RPMI7951 (cell line): ENCODE measurements around the gene GLT8D2. TPM values are rescaled to one million over a fixed set of nuclear protein-coding genes. Genes with fewer than 3 reads are reported as not detected.

Experiments
- DNase-seq: peaks from one replicate; pipeline ENCODE4 v3.0.0-alpha.2; 2012; ENCODE audit warnings: low read depth
- total RNA-seq: library from RNA; depleted of rRNA; stranded (reverse); fragments of >200 nt; shearing (Covaris generic); gene quantifications from 2 replicates; pipeline ENCODE4 v1.2.3, GENCODE V29; 2014; rRNA removed

GLT8D2 gene, protein sequence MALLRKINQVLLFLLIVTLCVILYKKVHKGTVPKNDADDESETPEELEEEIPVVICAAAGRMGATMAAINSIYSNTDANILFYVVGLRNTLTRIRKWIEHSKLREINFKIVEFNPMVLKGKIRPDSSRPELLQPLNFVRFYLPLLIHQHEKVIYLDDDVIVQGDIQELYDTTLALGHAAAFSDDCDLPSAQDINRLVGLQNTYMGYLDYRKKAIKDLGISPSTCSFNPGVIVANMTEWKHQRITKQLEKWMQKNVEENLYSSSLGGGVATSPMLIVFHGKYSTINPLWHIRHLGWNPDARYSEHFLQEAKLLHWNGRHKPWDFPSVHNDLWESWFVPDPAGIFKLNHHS
- 10.4 and 14.8 TPM in 2 replicates for total RNA-seq

DNA sequence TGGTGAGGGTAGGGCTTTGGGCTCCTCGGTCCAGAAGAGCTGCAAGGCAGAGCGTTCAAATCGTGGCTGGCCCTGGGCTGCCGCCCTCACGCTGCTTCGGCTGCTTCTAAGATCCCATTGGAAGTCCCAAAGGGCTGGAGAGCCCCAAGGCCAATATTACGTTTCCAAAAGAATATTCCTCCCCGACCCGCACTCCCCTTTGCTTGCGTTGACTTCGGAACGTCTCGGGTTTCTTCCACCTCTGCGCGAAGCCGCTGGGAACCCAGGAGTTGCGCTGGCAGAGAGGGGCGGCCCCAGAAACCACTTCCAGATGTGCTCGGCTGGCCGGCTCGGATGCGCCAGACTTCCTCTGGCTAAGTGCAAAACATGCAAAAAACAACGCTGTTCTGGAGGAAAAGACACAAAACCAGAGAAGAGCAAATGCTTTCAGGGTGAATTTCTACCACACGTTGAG lies at the start of gene GLT8D2:
TSS of gene GLT8D2 (minus strand) at position 285 of the 454 bp plus-strand sequence. CDS start 30,539 bp downstream, outside the sequence.
- DNase-seq: peak; percentile 83

GRCh38 chr12:104097954-104098353 lies 48.0 kb upstream of the GLT8D2 start:
- no peak for DNase-seq

DNA sequence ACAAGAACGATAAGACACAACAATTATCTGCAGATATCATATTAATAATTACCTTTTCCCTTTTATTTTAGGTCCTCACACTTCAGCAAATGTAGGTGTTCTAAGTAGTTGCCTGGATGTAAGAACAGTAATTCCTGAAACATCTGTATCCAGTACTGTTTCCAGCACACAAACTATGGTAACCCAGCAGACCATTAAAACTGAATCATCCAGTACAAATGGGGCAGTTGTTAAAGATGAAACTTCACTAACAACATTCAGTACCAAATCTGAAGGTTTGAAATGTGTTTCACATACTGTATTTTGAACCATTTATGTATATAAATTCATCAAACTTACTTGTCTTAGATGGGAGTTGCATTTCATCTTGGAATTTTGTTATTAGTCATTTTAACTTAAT lies 45.3 kb upstream of the GLT8D2 start:
- DNase-seq: no peak

GRCh38 chr12:104094284-104094683 lies 44.3 kb upstream of the GLT8D2 start:
- DNase-seq: no peak

DNA sequence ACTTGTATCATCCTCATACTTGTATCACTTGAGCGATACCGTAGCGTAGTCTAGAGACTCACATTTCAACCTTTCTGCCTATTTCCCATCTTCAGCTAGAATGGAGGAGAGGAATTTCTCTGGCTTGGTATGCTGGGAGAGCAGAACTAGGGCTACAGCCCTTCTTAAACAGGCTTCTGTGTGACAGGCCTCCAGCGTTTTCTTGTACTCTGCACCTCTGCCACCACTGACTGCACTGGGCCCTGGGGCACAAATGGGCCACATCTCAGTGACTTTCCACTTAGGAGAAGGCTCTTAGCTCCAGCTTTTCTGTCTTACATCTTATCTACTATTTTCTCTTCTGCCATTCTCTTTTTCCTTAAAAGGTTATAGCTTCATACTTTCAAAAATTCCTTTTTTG lies 41.1 kb upstream of the GLT8D2 start:
- no peak for DNase-seq

- DNase-seq: no peak
These were observed 40.7 kb upstream of the GLT8D2 start for GRCh38 chr12:104090685-104091084.

GRCh38 chr12:104083769-104084475 lies 33.9 kb upstream of the GLT8D2 start:
- DNase-seq: no peak

DNA sequence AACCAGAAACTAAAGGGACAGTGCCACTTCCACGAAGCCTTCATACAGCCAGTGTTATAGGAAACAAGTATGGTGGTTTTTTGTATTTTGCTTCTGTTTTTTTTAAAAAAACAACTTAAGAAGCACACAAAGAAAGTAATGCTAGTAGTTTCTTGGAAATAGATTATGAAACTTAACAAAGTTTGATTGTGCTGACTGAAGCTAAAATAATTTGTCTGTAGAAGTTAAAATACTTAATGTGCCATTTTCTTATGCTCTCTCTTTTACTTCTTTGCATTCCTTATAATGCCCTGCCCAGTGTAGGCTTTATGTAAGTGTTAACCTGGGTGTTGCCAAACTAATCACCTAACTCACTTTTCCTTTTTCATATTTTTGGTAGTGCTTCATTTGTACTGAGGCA lies 30.8 kb upstream of the GLT8D2 start:
- DNase-seq: no peak

- DNase-seq: no peak
These were observed 29.0 kb upstream of the GLT8D2 start for GRCh38 chr12:104079024-104079423.

GRCh38 chr12:104073699-104074098 lies 23.7 kb upstream of the GLT8D2 start:
- DNase-seq: no peak

- DNase-seq: no peak
These were observed 22.1 kb upstream of the GLT8D2 start for GRCh38 chr12:104072099-104072498.

- peak; percentile 15 for DNase-seq
These were observed 14.9 kb upstream of the GLT8D2 start for GRCh38 chr12:104064842-104065427.

DNA sequence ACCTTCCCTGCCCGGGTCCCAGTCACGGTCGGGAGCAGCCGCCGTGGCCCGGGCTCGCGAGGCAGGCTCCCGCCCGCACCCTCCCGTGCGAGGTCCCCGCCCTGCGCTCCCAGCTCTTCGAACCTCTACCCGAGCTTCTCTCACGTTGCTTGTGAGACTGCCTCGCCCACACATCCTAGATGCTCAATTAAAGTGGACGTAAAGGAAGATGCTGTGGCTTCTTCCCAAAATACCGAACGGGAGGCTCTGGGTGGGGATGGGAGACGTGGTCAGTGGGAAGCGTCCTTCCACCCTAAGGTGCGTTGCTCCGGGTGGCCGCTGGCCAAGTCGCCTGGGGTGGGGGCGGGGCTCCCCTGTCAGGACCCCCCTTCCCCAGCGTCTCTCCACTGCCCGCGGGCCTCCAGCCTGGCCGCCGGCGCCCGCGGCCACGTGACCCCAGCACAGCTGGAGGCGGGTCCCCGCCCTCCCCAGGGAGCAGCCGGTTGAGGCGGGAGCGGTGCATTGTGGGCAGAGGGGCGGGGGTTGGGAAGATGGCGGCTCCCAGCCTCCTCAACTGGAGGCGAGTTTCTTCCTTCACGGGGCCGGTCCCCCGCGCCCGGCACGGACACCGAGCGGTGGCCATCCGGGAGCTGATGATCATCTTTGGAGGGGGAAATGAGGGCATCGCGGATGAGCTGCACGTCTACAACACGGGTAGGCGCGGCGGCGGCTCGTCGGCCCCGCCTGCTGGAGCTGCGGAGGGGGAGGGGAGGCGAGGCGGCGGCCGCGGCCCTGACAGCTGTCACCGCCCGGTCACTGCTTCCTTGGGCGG lies 14.2 kb upstream of the GLT8D2 start, which contains the start of gene HCFC2:
TSS of gene HCFC2 (plus strand) at position 501 of the 811 bp plus-strand sequence. CDS start at position 531, 30 bp downstream.
- peak; percentile 80 for DNase-seq

- DNase-seq: peak; percentile 53
These were observed 13.7 kb upstream of the GLT8D2 start for GRCh38 chr12:104063712-104064030.

DNA sequence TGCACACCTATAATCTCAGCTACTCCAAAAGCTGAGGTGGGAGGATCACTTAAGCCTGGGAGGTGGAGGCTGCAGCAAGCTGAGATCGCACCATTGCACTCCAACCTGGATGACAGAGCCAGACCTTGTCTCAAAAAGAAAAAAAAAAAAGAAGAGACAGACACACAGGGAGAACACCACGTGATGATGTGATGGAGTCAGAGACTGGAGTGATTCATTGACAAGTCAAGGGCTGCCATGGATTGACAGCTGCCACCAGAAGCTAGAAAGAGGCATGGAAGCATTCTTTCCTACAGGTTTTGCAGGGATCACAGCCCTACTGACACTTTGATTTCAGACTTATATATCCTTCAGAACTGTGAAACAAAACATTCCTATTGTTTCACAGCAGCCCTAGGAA lies 10.8 kb upstream of the GLT8D2 start:
- no peak for DNase-seq

- no peak for DNase-seq
These were observed 10.0 kb upstream of the GLT8D2 start for GRCh38 chr12:104059963-104060362.

DNA sequence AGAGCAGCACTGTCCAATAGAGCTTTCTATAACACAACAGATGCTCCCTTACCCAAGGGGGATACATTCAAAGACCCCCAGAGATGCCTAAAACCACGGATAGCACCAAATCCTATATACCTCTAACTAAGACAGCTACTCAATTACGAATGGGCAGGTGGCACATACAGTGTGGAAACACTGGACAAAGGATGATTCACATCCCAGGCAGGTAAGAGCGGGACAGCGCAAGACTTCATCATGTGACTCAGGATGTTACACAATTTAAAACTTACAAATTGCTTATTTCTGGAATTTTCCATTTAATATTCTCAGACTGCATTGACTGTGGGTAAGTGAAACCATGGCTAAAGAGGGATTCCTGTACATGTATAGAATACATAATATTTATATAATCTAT lies 8.8 kb upstream of the GLT8D2 start:
- DNase-seq: no peak

DNA sequence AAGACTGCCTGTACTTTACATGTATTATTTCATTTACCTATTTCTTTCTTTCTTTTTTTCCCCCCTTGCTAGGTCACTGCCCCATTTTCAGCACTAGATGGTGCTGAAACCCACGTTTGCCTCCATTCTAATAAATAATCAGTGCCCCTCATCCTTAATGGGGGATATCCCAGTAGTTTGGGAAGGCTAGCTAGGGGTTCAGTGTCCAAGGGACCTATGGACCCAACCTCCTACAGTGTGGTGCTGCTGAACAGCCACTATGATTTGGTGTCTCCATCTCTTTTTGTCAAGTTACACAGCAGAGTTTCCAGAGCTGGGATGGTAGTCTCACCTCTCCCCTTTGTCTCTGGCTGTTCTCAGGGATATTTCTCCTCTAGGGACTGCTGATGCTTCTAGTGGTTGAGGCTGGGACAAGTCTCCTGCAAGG lies 7.8 kb upstream of the GLT8D2 start:
- DNase-seq: peak; percentile 27

DNA sequence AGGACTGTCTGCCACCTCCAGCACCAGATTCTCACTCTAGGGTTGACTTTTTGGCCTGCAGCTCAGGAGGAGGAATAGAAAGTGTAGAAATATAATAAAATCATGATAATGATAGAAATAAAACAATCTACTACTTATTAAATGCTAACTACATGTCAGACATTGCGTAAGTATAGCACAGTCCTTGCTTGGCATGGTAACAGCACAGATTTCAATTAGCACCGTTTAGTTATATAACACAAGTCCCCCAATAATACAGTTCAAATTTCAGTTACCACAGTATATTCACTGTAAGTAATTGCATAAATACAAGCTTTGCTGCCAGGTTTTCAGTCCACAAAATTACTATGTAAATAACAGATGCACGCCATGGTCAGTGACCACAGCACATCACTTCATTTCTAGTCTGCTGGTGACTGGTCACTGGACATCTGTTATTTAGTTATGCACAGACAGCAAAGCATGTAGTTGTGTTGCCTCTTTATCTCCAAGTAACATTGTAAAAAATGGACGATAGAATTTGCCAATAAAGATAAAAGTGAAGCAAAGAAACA lies 6.5 kb upstream of the GLT8D2 start:
- peak; percentile 45 for DNase-seq

GRCh38 chr12:104055686-104056388 lies 5.8 kb upstream of the GLT8D2 start:
- DNase-seq: peak; percentile 90
